Natural killer cell treated with Interleukin-12 subunit alpha and Interleukin-12 subunit beta and Interleukin-15 and Interleukin-18, amount 100 ng/mL, for 72 hours (primary cell): ENCODE data around the gene KIF21A. TPM values are rescaled to one million over a fixed set of nuclear protein-coding genes. Genes with fewer than 3 reads are reported as not detected.
A peak's percentile ranks its signal among the peaks of the same experiment; 100 is the strongest.
"Not testable (repeated sequence)": the region's sequence is repeated elsewhere in the genome, so short reads cannot be mapped to it uniquely, and the experiment has no call there.

ENCODE experiments used
- ATAC-seq, 2 donors: fragments of 150-1000 bp; cut with Tn5 transposase in 1 of 2; sonication (Bioruptor Pico), chemical (Tn5 transposase) in 1 of 2; 2 replicates each; pipeline ENCODE4 v1.10.0; 2021
- DNase-seq: peaks from one replicate; pipeline ENCODE4 v3.0.0; 2022; ENCODE audit warnings: low spot score
- H3K27ac Mint-ChIP-seq, 2 donors: 1 replicate in 1 of 2; 2 replicates in 1 of 2; pipeline ENCODE4 v1.8.0; 2022; ENCODE audit warnings: mixed read lengths in 2 of 2, mild to moderate bottlenecking in 1 of 2, moderate library complexity in 1 of 2
- H3K27me3 Mint-ChIP-seq, 2 donors: 1 replicate in 1 of 2; 2 replicates in 1 of 2; pipeline ENCODE4 v1.8.0; 2022; ENCODE audit warnings: mixed read lengths in 2 of 2
- H3K36me3 Mint-ChIP-seq: one replicate; pipeline ENCODE4 v1.8.0; 2022; ENCODE audit warnings: mixed read lengths
- H3K4me1 Mint-ChIP-seq, 2 donors: 1 replicate in 1 of 2; 2 replicates in 1 of 2; pipeline ENCODE4 v1.8.0; 2022; ENCODE audit warnings: low read depth in 2 of 2, mixed read lengths in 2 of 2, mild to moderate bottlenecking in 1 of 2
- H3K4me3 Mint-ChIP-seq: one replicate; pipeline ENCODE4 v1.8.0; 2022; ENCODE audit warnings: mixed read lengths
- H3K9me3 Mint-ChIP-seq: 2 replicates; pipeline ENCODE4 v1.8.0; 2022; ENCODE audit warnings: mixed read lengths
- total RNA-seq, 2 donors: library from RNA; stranded (reverse); gene quantifications; one replicate each; pipeline ENCODE4 v1.2.3, GENCODE V29; 2022

The KIF21A gene, protein sequence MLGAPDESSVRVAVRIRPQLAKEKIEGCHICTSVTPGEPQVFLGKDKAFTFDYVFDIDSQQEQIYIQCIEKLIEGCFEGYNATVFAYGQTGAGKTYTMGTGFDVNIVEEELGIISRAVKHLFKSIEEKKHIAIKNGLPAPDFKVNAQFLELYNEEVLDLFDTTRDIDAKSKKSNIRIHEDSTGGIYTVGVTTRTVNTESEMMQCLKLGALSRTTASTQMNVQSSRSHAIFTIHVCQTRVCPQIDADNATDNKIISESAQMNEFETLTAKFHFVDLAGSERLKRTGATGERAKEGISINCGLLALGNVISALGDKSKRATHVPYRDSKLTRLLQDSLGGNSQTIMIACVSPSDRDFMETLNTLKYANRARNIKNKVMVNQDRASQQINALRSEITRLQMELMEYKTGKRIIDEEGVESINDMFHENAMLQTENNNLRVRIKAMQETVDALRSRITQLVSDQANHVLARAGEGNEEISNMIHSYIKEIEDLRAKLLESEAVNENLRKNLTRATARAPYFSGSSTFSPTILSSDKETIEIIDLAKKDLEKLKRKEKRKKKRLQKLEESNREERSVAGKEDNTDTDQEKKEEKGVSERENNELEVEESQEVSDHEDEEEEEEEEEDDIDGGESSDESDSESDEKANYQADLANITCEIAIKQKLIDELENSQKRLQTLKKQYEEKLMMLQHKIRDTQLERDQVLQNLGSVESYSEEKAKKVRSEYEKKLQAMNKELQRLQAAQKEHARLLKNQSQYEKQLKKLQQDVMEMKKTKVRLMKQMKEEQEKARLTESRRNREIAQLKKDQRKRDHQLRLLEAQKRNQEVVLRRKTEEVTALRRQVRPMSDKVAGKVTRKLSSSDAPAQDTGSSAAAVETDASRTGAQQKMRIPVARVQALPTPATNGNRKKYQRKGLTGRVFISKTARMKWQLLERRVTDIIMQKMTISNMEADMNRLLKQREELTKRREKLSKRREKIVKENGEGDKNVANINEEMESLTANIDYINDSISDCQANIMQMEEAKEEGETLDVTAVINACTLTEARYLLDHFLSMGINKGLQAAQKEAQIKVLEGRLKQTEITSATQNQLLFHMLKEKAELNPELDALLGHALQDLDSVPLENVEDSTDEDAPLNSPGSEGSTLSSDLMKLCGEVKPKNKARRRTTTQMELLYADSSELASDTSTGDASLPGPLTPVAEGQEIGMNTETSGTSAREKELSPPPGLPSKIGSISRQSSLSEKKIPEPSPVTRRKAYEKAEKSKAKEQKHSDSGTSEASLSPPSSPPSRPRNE (N-terminal part only)
- total RNA-seq = 10 to 100 TPM; 20.3 to 34.6 TPM

DNA sequence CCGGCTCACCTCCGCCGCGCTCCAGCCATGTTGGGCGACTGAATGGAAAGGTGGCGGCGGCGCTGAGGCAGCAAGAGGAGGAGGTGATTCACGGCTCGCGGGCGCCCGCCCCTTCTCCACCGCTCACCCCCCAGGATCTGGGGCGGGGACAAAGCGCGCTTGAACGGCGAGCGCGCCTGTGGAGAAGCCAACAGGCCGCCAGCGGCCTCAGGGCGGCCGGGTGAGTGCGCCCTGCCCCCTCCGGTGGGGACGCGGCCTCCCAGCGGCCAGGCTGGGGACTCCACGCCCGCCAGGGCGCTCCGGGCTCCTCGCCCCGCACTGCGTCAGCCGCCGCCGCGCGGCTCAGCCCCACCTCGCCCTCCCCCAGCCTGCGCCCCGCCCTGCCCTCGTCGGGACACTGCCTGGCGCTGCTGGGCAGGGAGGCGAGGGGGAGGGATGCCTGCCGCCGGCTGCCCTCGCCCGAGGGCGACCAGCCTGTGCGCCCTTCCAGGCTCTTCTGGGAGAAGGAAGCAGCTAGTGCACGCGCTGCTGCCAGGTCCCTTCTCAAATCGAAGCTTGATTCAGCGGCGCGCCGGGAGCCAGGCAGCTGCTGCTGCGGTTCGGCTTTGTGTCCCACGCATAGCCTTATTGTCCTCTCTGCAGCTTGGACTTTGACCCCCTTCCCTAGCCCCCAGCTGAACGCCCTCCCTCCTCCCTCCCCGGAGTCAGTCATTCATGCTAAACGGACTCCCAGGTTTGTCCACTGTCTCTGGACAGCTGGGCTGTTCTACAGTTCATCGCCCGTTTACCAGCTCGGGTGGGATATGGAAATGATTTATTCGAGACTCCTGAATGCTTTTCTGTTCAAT is at the start of gene KIF21A:
Gene KIF21A (minus strand): TSS at position 40 of the 848 bp plus-strand sequence. CDS start 150 bp downstream, outside the sequence.
- Mint-ChIP-seq H3K27me3 (peaks cover 0 to 3% of the 10 kb centered on the region in 2 donors), H3K4me1 (peaks cover 19 to 23% of the 10 kb centered on the region in 2 donors), H3K9me3 (no peaks in the 10 kb centered on the region), H3K4me3 (peak within 1 kb of the TSS; percentile 96), H3K27ac (peak within 1 kb of the TSS; percentile 83 to 84), H3K36me3 (peaks cover 4% of the 10 kb centered on the region)
- peak; percentile 98 for ATAC-seq
- peak; percentile 95 for DNase-seq

GRCh38 chr12:39490500-39491282 is 47.8 kb upstream of the KIF21A start:
- Mint-ChIP-seq H3K27ac (no peak overlapping the region), H3K36me3 (no peaks in the 10 kb centered on the region), H3K9me3 (peaks cover 3% of the 10 kb centered on the region), H3K4me1 (no peaks in the 10 kb centered on the region), H3K4me3 (no peak overlapping the region), H3K27me3 (peaks cover 0 to 9% of the 10 kb centered on the region in 2 donors)
- DNase-seq = no peak
- ATAC-seq = no peak

- DNase-seq = no peak
- ATAC-seq = no peak
- H3K27ac Mint-ChIP-seq = no peak overlapping the region
- no peak overlapping the region for H3K4me3 Mint-ChIP-seq
- no peaks in the 10 kb centered on the region for H3K9me3 Mint-ChIP-seq
- H3K36me3 Mint-ChIP-seq = no peaks in the 10 kb centered on the region
- no peaks in the 10 kb centered on the region for H3K4me1 Mint-ChIP-seq
- peaks cover 0 to 17% of the 10 kb centered on the region in 2 donors for H3K27me3 Mint-ChIP-seq
Measured at GRCh38 chr12:39483597-39483996, 40.7 kb upstream of the KIF21A start.

DNA sequence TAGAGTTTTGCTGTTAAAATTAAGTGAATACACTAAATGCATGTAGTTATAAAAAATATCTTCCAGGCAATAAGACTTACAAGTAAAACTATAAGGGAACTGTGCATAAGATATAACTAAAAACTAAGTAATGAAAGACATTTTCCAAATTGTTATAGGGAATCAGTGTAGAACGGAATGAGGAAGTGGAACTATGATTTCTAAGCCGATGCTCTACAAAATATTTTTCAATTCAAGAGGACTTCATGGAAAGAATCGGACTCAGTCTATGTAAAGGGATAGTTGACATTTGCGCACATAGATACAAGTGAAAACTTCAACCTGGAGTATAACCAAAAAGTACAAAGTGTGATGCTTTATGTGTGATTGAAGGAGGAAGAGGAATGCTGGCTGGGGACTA is 40.1 kb upstream of the KIF21A start:
- DNase-seq = no peak

GRCh38 chr12:39476894-39477293 is 34.0 kb upstream of the KIF21A start:
- ATAC-seq (no peak), DNase-seq (no peak)
- Mint-ChIP-seq H3K36me3 (no peaks in the 10 kb centered on the region), H3K4me1 (no peaks in the 10 kb centered on the region), H3K9me3 (peaks cover 3% of the 10 kb centered on the region), H3K4me3 (no peak overlapping the region), H3K27me3 (peaks cover 0 to 23% of the 10 kb centered on the region in 2 donors), H3K27ac (no peak overlapping the region)

More for the DNA sequence above, 40.1 kb upstream of the KIF21A start:
- no peaks in the 10 kb centered on the region for H3K9me3 Mint-ChIP-seq
- H3K36me3 Mint-ChIP-seq = no peaks in the 10 kb centered on the region
- peaks cover 0 to 21% of the 10 kb centered on the region in 2 donors for H3K27me3 Mint-ChIP-seq
- no peak overlapping the region for H3K27ac Mint-ChIP-seq
- no peak for ATAC-seq
- H3K4me3 Mint-ChIP-seq = no peak overlapping the region
- no peaks in the 10 kb centered on the region for H3K4me1 Mint-ChIP-seq

- Mint-ChIP-seq H3K9me3 (peaks cover 3% of the 10 kb centered on the region), H3K4me1 (no peaks in the 10 kb centered on the region), H3K27ac (no peak overlapping the region), H3K36me3 (no peaks in the 10 kb centered on the region), H3K4me3 (no peak overlapping the region), H3K27me3 (peaks cover 0 to 23% of the 10 kb centered on the region in 2 donors)
- DNase-seq = no peak
- no peak for ATAC-seq
Measured at GRCh38 chr12:39476121-39476520, 33.2 kb upstream of the KIF21A start.

GRCh38 chr12:39475136-39475535 is 32.2 kb upstream of the KIF21A start:
- H3K4me1 Mint-ChIP-seq, H3K9me3 Mint-ChIP-seq, ATAC-seq, DNase-seq, H3K36me3 Mint-ChIP-seq, H3K27ac Mint-ChIP-seq, H3K4me3 Mint-ChIP-seq: not testable (repeated sequence)
- peaks cover 0 to 20% of the 10 kb centered on the region in 2 donors for H3K27me3 Mint-ChIP-seq

GRCh38 chr12:39467432-39467870 is 24.5 kb upstream of the KIF21A start:
- Mint-ChIP-seq H3K9me3 (no peaks in the 10 kb centered on the region), H3K36me3 (no peaks in the 10 kb centered on the region), H3K4me3 (peak overlapping the region; percentile 52), H3K27ac (peak overlapping the region; percentile 58 to 83), H3K27me3 (no peaks in the 10 kb centered on the region), H3K4me1 (peaks cover 7 to 9% of the 10 kb centered on the region in 2 donors)
- DNase-seq (no peak), ATAC-seq (peak; percentile 80 to 93)

- no peaks in the 10 kb centered on the region for H3K9me3 Mint-ChIP-seq
- H3K27ac Mint-ChIP-seq = no peak overlapping the region
- ATAC-seq (no peak), DNase-seq (no peak)
- no peaks in the 10 kb centered on the region for H3K27me3 Mint-ChIP-seq
- no peaks in the 10 kb centered on the region for H3K36me3 Mint-ChIP-seq
- H3K4me1 Mint-ChIP-seq = peaks cover 7 to 9% of the 10 kb centered on the region in 2 donors
- no peak overlapping the region for H3K4me3 Mint-ChIP-seq
Measured at GRCh38 chr12:39464976-39465695, 22.2 kb upstream of the KIF21A start.

DNA sequence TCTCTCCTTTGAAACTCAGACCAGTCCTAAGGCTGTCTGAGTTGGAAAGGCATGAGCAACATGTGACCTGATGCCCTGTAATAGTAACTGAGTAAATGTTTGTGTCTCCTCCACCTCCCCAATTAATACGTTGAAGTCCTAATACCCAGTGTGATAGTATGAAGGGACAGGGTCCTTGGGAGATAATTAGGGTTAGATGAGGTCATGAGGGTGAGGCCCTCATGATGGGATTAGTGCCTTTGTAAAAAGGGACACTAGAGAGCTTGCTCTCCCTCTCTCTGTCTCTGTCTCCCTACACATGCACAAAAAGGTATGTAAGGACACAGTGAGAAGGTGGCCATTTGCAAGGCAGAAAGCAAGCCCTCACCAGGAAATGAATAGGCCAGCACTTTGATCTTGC is 18.1 kb upstream of the KIF21A start:
- DNase-seq (no peak), ATAC-seq (no peak)
- H3K27me3 Mint-ChIP-seq = peaks cover 0 to 4% of the 10 kb centered on the region in 2 donors
- H3K9me3 Mint-ChIP-seq = no peaks in the 10 kb centered on the region
- H3K4me3 Mint-ChIP-seq = no peak overlapping the region
- no peaks in the 10 kb centered on the region for H3K36me3 Mint-ChIP-seq
- H3K27ac Mint-ChIP-seq = no peak overlapping the region
- H3K4me1 Mint-ChIP-seq = no peaks in the 10 kb centered on the region

DNA sequence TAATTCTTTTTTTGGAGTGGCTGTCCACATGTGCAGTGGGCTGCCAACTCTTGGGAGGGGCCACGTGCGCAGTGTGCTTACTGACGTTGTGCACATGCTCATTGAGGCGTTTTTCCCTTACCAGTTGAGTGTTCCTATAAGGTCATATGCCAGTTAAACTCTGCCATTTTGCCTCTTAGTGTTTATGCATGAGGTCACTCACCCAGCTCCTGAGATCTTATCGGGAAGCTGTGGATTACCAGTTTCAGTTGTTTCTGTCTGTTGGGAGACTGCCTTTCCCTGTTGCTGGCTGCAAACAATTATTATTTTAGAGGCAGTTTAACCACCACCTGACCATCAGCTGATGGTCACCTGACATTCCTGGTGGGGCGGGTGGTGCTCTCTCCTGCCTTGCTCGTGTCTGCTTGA is 16.1 kb upstream of the KIF21A start:
- Mint-ChIP-seq H3K36me3 (no peaks in the 10 kb centered on the region), H3K4me1 (no peaks in the 10 kb centered on the region), H3K27ac (no peak overlapping the region), H3K27me3 (peaks cover 3 to 4% of the 10 kb centered on the region in 2 donors), H3K9me3 (no peaks in the 10 kb centered on the region), H3K4me3 (no peak overlapping the region)
- DNase-seq (no peak), ATAC-seq (no peak)
